ENCODE measurements around the gene HDAC4.
A peak's percentile ranks its signal among the peaks of the same experiment; 100 is the strongest.

HDAC4 gene

DNA sequence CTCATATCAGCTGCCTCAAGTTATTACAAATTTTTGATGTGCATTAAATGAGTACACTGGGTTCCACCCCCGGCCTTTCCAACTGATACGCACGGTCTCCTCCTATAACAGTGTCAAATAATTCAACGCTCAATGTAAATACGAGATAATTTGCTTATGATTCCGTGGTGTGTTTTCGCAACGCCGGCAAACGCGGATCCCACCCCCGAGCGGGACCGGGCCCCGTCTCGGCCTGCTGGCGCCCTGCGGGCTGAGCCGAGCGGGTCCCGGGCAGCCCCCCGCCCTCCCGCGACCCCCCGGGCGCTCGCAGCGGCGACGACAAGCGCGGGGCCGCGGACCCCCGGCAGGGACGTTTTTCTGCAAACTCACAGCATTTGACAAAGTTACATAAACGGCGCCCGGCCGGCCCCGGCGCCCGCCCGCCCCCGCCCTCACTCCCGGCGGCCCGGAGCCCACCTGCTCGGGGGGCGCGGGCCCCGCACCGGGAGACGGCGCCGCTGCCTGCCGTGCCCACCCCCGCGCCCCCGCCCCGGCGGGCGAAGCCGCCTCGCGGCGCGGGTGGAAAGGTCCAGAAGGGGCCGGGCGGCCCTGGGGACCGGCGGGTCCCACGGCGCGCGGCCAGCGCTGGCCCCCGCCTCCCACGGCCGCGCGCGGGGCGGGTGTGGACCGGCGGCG, 762 bp downstream of the HDAC4 start:
- TF ChIP-seq ZFX (IDR thresholded peaks at IDR 0.05; ENCODE audit: borderline replicate concordance) = no peak
- TF ChIP-seq, protein P1, sequence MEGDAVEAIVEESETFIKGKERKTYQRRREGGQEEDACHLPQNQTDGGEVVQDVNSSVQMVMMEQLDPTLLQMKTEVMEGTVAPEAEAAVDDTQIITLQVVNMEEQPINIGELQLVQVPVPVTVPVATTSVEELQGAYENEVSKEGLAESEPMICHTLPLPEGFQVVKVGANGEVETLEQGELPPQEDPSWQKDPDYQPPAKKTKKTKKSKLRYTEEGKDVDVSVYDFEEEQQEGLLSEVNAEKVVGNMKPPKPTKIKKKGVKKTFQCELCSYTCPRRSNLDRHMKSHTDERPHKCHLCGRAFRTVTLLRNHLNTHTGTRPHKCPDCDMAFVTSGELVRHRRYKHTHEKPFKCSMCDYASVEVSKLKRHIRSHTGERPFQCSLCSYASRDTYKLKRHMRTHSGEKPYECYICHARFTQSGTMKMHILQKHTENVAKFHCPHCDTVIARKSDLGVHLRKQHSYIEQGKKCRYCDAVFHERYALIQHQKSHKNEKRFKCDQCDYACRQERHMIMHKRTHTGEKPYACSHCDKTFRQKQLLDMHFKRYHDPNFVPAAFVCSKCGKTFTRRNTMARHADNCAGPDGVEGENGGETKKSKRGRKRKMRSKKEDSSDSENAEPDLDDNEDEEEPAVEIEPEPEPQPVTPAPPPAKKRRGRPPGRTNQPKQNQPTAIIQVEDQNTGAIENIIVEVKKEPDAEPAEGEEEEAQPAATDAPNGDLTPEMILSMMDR (IDR thresholded peaks at IDR 0.05) = no peak
- peak overlapping the region; percentile 86 for H3K27ac ChIP-seq

DNA sequence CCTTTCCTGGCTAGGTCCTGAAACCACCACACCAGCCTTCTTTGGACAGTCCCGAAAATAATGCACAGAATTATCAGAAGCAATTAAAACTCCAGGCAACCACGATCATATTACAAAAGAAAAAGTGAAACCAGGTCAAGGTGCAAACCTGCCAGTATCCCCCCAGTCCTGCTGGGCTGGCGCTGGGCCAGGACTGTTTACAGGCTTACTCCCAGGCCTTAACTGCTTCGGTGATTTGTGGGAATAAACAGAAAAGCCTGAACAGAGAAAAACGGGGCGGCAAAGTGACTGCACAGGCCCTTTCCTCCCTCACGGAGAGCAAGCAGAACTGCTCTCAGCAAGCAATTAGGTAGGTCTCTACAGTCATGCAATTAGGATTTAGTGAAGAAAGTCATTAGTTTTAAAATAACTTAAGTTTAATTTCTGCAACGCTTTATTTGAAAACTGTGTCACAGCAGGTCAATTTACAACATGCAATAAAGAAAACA, 1.3 kb downstream of the HDAC4 start:
- TF ChIP-seq ZFX (IDR thresholded peaks at IDR 0.05; ENCODE audit: borderline replicate concordance) = no peak
- TF ChIP-seq, protein P1 (IDR thresholded peaks at IDR 0.05) = no peak
- peak overlapping the region; percentile 86; the same call in 1 of the 2 replicates for H3K27ac ChIP-seq

DNA sequence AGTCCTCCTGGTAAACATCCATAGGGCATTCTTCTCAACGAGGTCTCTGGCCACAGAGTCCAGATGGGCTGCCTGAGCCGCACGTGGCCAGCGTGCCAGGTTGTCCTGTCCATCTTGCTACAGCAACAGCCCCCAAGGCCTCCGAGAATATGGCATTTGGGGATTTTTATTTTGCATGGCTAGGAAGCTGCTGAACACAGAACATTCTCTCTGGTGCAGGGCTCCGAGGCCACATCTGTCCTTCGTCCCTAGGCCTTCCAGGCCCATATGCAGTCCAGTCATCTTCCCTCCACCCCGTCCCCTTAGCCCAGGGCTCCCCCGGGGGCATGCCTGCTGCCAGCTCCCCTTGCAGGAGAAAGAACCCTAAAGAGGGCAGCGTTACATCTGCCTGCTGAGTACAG, 2.3 kb downstream of the HDAC4 start:
- H3K27ac ChIP-seq = no peak overlapping the region
- TF ChIP-seq, protein P1 (IDR thresholded peaks at IDR 0.05) = no peak
- no peak for TF ChIP-seq ZFX (IDR thresholded peaks at IDR 0.05; ENCODE audit: borderline replicate concordance)

DNA sequence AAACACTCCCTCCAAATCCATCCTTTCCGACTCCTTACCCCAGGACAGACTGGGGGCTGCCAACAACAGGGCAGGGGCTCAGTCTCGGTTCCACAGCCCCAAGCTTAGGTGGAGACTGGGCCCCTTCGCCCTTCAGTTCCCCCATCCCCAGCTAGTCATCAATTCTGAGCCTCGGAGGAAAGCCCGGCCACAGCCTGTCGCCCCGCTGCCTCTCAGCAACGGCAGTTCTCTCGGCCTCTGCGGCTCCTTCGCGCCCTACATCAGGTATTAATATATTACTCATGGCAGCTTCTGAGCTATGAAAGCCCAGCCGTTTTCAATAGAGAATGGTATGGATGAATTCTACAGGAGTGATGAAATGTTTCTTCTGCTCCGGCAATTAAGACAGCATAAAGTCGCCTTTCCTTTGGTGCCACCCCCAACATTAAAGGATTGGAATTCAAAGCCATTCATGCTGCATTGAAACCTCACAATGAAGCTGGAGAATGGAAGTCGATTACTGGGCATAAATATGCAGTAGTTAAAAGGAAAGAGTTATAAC, 2.8 kb downstream of the HDAC4 start:
- TF ChIP-seq, protein P1 (IDR thresholded peaks at IDR 0.05) = no peak
- TF ChIP-seq ZFX (IDR thresholded peaks at IDR 0.05; ENCODE audit: borderline replicate concordance) = no peak
- H3K27ac ChIP-seq = no peak overlapping the region

DNA sequence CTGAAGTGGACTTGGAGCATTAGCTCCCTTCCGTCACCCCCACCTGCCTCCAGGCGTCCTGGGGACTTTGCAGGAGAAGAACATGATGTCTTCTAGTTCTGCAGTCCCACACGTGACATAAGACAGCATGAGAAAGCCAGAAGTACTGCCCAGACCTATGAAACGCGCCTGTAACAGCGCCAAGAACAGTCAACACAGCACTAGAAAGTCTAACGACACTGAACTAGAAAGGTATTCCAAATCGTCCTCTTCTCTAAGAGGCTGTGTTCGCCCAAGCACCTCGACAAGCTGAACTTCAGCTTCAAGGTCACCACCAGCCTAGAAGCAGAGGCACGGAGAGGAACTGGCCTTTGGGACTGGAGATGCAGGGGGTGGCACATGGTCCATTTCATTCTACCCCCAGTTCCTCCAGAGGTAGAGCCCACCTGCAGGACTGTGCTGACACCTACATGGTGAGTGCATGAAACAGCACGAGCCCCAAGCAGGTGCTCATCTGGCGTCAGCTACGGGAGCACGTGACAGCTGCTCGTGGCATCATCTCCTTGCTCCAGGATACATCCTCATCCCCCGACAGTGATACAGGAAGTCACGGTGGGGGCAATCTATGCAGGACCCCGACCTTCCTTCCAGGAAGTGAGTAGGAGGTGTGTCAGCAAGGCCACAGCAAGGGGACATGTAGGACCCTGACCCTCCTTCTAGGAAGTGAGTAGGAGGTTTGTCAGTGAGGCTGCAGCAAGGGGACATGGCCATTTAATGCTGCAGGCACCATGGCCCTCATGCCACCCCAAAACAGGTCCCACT, 3.7 kb downstream of the HDAC4 start:
- peak overlapping the region; percentile 47 for H3K27ac ChIP-seq

DNA sequence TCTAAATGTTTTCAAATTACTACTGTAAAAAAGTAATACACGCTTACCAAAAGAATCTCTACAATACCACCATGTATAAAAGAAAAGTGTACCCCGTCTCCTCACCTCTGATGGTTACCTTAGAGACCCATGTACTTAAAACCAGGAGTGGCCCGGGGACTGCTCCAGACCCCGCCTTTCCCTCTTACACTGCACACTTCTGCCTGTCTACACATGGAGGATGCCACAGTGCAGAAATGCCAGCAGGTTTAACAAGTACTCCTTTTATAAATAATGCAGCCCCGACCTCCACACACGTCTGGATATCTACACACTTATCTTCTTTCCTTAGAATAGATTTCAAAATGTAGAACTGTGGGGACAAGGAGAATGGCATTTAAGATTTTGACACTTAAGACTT, 5.3 kb downstream of the HDAC4 start:
- no peak for TF ChIP-seq ZFX (IDR thresholded peaks at IDR 0.05; ENCODE audit: borderline replicate concordance)
- TF ChIP-seq, protein P1 (IDR thresholded peaks at IDR 0.05) = no peak
- no peak overlapping the region for H3K27ac ChIP-seq

More for the DNA sequence above, 3.7 kb downstream of the HDAC4 start:
- no peak for TF ChIP-seq ZFX (IDR thresholded peaks at IDR 0.05; ENCODE audit: borderline replicate concordance)
- TF ChIP-seq, protein P1 (IDR thresholded peaks at IDR 0.05) = peak; percentile 35

All from 22Rv1 (cell line).